Choroid plexus epithelial cell (primary cell): ENCODE data around the gene SMARCE1.
A peak's percentile ranks its signal among the peaks of the same experiment; 100 is the strongest.

Experiments used
- DNase-seq: peaks from one replicate; pipeline ENCODE4 v3.0.0-alpha.2; 2010; ENCODE audit warnings: low read depth
- H3K4me3 ChIP-seq: 2 replicates; pipeline ENCODE4 v1.5.1; 2011; ENCODE audit warnings: low read depth, mild to moderate bottlenecking, control low read depth, low read length, moderate library complexity
- CTCF ChIP-seq: conservative IDR thresholded peaks from 2 replicates; pipeline ENCODE4 v1.5.1; 2011; ENCODE audit warnings: low read depth, mild to moderate bottlenecking, control low read depth, inconsistent platforms, low read length, moderate library complexity

SMARCE1 gene

GRCh38 chr17:40647624-40648383 is at the start of gene SMARCE1:
Gene SMARCE1 (minus strand): TSS chr17:40647818. CDS start chr17:40645802, 2,016 bp downstream.
- H3K4me3 ChIP-seq, result peak within 1 kb of the TSS; percentile 73
- no peak for TF ChIP-seq CTCF
- peak; percentile 85 for DNase-seq

DNA sequence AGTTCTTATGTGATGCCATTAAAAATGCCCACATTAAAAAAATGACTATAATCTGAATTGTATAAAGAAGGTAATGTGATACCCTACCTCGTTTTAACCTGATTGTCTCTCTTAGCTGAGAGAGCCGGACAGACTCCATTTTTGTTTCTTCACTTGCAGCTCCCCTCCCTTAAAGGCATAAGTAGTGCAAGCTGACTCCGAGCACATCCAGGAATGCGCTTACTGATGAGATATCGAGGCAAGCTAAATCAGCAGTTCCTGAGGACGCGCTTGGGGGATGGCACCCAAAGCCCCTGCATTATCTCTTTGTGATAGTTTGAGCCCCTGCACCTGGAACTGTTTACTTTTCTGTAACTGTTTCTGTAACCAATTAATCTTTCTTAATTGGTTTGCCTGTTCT is 49.7 kb upstream of the SMARCE1 start:
- no peak for TF ChIP-seq CTCF
- DNase-seq, result no peak

DNA sequence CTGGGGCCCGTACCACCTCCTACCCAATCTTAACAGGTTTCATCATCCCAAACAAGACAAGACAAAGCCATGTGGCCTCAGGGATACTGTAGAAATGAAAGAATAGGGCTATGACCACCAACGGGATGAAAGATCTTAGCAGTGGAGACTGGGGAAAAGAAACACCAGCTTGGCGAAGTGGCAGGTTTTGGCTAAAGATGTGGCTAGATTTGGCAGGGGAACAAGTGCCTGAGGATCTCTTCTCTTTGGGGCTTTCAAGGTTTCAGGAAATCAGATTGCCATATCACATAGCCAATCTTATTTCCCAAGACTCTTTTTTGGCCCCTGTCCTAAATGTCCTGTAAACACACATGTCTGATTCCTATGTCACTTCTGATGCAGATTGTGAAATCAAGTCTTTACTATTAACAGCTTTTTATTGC is 49.0 kb upstream of the SMARCE1 start:
- TF ChIP-seq CTCF, result no peak
- DNase-seq, result no peak
- H3K4me3 ChIP-seq, result no peak overlapping the region

More for the DNA sequence above, 49.7 kb upstream of the SMARCE1 start:
- no peak overlapping the region for H3K4me3 ChIP-seq

DNA sequence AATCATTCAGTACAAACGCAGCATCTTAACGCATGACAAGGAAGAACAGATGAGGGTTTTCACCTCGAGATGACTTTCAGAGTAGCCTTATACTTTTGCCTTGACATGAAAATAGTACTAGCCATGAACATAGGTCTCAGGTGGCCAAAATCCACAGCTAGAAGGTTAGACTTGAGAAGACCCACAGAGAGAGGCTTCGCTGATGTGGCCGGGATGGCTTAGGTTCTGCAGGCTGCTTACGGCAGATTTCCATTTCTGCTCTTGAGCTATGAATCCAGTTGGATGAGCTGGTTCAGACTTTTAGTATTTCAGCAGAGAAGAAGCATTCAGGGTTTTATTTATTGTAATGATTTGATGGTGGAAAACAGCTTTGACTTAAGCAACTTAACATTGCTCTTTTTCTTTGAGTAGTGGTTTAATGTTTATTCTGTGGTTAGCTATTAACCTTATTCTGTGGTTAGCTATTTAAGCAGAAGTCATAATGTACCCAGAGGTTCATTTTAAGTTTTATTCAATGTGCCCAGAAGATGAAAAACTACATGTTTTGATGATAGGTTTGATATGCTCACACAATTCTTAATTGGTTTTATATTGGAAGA is 48.4 kb upstream of the SMARCE1 start:
- H3K4me3 ChIP-seq, result no peak overlapping the region
- DNase-seq, result no peak
- TF ChIP-seq CTCF, result no peak

- H3K4me3 ChIP-seq, result no peak overlapping the region
- no peak for TF ChIP-seq CTCF
- DNase-seq, result no peak
Observed at GRCh38 chr17:40694584-40694983, 47.0 kb upstream of the SMARCE1 start.

GRCh38 chr17:40687106-40687505 is 39.5 kb upstream of the SMARCE1 start:
- no peak for TF ChIP-seq CTCF
- DNase-seq, result no peak

DNA sequence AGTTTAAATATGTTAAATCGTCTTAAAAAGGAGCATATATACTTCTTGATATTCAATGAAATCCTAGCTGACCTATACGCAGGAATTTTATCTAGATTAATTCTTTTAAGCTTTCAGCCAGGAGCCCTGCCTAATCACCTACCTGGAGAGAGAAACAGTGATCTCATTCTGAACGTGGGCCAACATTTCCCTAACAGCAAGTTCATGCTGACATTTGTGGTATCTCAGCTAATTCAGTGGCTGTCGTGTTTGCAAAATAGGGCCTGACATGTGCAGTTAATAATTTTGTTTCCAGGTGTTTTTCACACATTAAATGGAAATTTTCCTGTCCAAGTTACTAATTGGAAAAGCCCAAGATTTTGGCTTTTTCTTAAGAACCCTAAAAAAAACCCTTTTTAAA is 38.6 kb upstream of the SMARCE1 start:
- H3K4me3 ChIP-seq, result no peak overlapping the region
- DNase-seq, result no peak
- no peak for TF ChIP-seq CTCF

More at GRCh38 chr17:40687106-40687505, 39.5 kb upstream of the SMARCE1 start:
- H3K4me3 ChIP-seq, result no peak overlapping the region
